CD4-positive, alpha-beta memory T cell (primary cell): ENCODE data around the gene ZDHHC8. TPM values are rescaled to one million over a fixed set of nuclear protein-coding genes. Genes with fewer than 3 reads are reported as not detected.

Source experiments
- CTCF ChIA-PET: fragments of 350-600 bp; sonication (Branson Sonifier 250); formaldehyde crosslinking; loops from one replicate; lab custom pipeline; 2021; ENCODE audit warnings: inconsistent platforms; ENCODE audit not compliant: partially characterized antibody; lab: Charles Lee
- POLR2A ChIA-PET: fragments of 350-600 bp; sonication (Branson Sonifier 250); formaldehyde crosslinking; loops from one replicate; lab custom pipeline; 2021; ENCODE audit not compliant: partially characterized antibody; lab: Charles Lee
- DNase-seq, 5 donors: peaks; one replicate each; pipeline versions ENCODE4 v3.0.0 to v3.0.0-alpha.2; 2020 to 2022; ENCODE audit warnings: mixed read lengths in 1 of 5
- H3K27ac ChIP-seq: one replicate; pipeline ENCODE4 v1.7.0; 2013; ENCODE audit warnings: low read depth, low read length
- H3K27me3 ChIP-seq: 2 replicates; pipeline ENCODE4 v1.7.0; 2013; ENCODE audit warnings: mild to moderate bottlenecking, low read length, moderate library complexity; ENCODE audit not compliant: insufficient read depth
- H3K36me3 ChIP-seq: 2 replicates; pipeline ENCODE4 v1.7.0; 2013; ENCODE audit warnings: mild to moderate bottlenecking, low read length, moderate library complexity; ENCODE audit not compliant: insufficient read depth
- H3K4me1 ChIP-seq: 2 replicates; pipeline ENCODE4 v1.7.0; 2013; ENCODE audit warnings: mild to moderate bottlenecking, low read length, moderate library complexity; ENCODE audit not compliant: insufficient read depth
- H3K4me3 ChIP-seq, 2 donors: one replicate each; pipeline ENCODE4 v1.7.0; 2013; ENCODE audit warnings: low read length in 2 of 2, mild to moderate bottlenecking in 1 of 2
- H3K9me3 ChIP-seq, 2 donors: one replicate each; pipeline ENCODE4 v1.7.0; 2013; ENCODE audit warnings: low read length in 2 of 2, control low read depth in 1 of 2; ENCODE audit not compliant: control insufficient read depth in 1 of 2
- H3K27ac Mint-ChIP-seq, 7 donors: one replicate each; pipeline ENCODE4 v1.8.0; 2020 to 2021; ENCODE audit warnings: mixed read lengths in 7 of 7, mild to moderate bottlenecking in 6 of 7, inconsistent platforms in 3 of 7, moderate library complexity in 3 of 7
- H3K27me3 Mint-ChIP-seq, 2 donors: one replicate each; pipeline ENCODE4 v1.8.0; 2020 to 2021; ENCODE audit warnings: mixed read lengths in 2 of 2
- H3K36me3 Mint-ChIP-seq, 2 donors: one replicate each; pipeline ENCODE4 v1.8.0; 2020 to 2021; ENCODE audit warnings: mixed read lengths in 2 of 2, inconsistent platforms in 1 of 2, mild to moderate bottlenecking in 1 of 2
- H3K4me1 Mint-ChIP-seq, 4 donors: one replicate each; pipeline ENCODE4 v1.8.0; 2020 to 2021; ENCODE audit warnings: mixed read lengths in 4 of 4, mild to moderate bottlenecking in 1 of 4
- H3K4me3 Mint-ChIP-seq, 8 donors: one replicate each; pipeline ENCODE4 v1.8.0; 2020 to 2021; ENCODE audit warnings: mixed read lengths in 8 of 8, mild to moderate bottlenecking in 7 of 8, moderate library complexity in 6 of 8, inconsistent platforms in 3 of 8
- H3K9me3 Mint-ChIP-seq, 8 donors: one replicate each; pipeline ENCODE4 v1.8.0; 2020 to 2021; ENCODE audit warnings: mixed read lengths in 8 of 8, mild to moderate bottlenecking in 5 of 8, inconsistent platforms in 3 of 8, moderate library complexity in 1 of 8
- intact Hi-C: fragments of 100-400 bp; cut with micrococcal nuclease; formaldehyde crosslinking; loops from one replicate; pipeline ENCODE4 v1.15.1; 2023
- polyA plus RNA-seq, 2 donors: library from polyadenylated mRNA; unstranded; fragments of 300-500 nt; fragmentation: Illumina TruSeq; gene quantifications; one replicate each; pipeline ENCODE4 v1.2.3, GENCODE V29; 2021
- total RNA-seq, 2 experiments: library from RNA; stranded (reverse); gene quantifications; one replicate each; pipeline ENCODE4 v1.2.3, GENCODE V29; 2021

Gene ZDHHC8
- total and polyA plus RNA-seq, 4 experiments from 2014 or later, result 1.0 to 81.7 (median 43.5) TPM

GRCh38 chr22:20179455-20180244 lies 48.0 kb downstream of the ZDHHC8 start:
- no peaks in the 10 kb centered on the region for H3K4me1 ChIP-seq
- H3K27ac ChIP-seq, result no peak overlapping the region
- Mint-ChIP-seq H3K36me3 (no peaks in the 10 kb centered on the region), H3K4me3 (no peak overlapping the region), H3K27me3 (no peaks in the 10 kb centered on the region), H3K27ac (no peak overlapping the region), H3K4me1 (no peaks in the 10 kb centered on the region), H3K9me3 (no peaks in the 10 kb centered on the region)
- CTCF ChIA-PET, result no interaction called here
- H3K9me3 ChIP-seq, result no peaks in the 10 kb centered on the region
- POLR2A ChIA-PET, result no interaction called here
- H3K27me3 ChIP-seq, result no peaks in the 10 kb centered on the region
- intact Hi-C loops, result loop anchor here (10.0 kb wide), 1 partner anchor 65 kb away; no protein-coding TSS in a partner anchor
- H3K36me3 ChIP-seq, result no peaks in the 10 kb centered on the region
- DNase-seq, result no peak
- H3K4me3 ChIP-seq, result no peak overlapping the region

DNA sequence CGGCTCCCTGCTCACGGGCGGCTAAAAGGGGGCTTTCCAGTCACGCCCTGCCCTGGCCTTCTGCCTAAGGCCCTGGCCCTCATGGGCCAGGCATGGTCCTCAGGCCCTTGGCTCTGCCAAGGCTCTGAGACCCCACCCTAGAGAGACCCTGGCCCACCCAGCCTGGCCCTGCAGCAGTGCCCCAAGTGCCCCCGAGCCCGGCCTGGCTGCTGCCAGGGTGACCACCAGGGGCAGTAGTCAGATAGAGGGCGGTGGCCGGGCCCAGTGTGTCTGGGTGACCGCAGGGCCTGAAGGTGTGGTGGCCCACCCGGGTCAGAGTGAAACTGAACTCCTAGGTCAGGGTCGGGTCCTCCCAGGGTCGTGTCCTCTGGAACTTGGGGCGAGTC lies 48.6 kb downstream of the ZDHHC8 start:
- Mint-ChIP-seq H3K9me3 (no peaks in the 10 kb centered on the region), H3K27me3 (no peaks in the 10 kb centered on the region), H3K27ac (no peak overlapping the region), H3K36me3 (no peaks in the 10 kb centered on the region), H3K4me1 (no peaks in the 10 kb centered on the region), H3K4me3 (no peak overlapping the region)
- no peaks in the 10 kb centered on the region for H3K4me1 ChIP-seq
- no peaks in the 10 kb centered on the region for H3K36me3 ChIP-seq
- no peaks in the 10 kb centered on the region for H3K9me3 ChIP-seq
- POLR2A ChIA-PET, result no interaction called here
- no peak overlapping the region for H3K4me3 ChIP-seq
- intact Hi-C loops, result loop anchor here (10.0 kb wide), 1 partner anchor 65 kb away; no protein-coding TSS in a partner anchor
- no peak for DNase-seq
- no peaks in the 10 kb centered on the region for H3K27me3 ChIP-seq
- CTCF ChIA-PET, result no interaction called here
- H3K27ac ChIP-seq, result no peak overlapping the region

DNA sequence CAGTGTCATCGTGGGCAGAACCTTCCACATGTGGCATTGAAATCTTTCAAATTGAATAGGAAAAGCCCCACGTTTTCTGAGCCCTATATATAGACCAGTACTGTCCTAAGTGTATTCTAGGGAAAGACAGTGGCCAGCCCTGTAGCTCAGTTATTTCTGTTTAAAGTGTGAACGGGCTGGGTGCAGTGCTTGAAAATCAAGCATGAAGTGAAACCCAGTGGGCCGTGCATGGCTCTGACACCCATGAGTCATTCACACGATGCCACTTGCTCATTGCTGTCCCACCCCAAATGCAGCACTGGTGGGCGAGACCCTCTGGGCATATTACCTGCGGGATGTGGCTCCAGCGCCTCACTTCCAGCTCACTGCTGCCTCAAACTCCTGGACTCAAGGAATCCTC lies 49.0 kb downstream of the ZDHHC8 start:
- Histone ChIP-seq H3K36me3 (no peaks in the 10 kb centered on the region), H3K27ac (no peak overlapping the region), H3K4me3 (no peak overlapping the region), H3K27me3 (no peaks in the 10 kb centered on the region), H3K4me1 (no peaks in the 10 kb centered on the region), H3K9me3 (no peaks in the 10 kb centered on the region)
- Mint-ChIP-seq H3K36me3 (no peaks in the 10 kb centered on the region), H3K9me3 (no peaks in the 10 kb centered on the region), H3K4me3 (no peak overlapping the region), H3K4me1 (no peaks in the 10 kb centered on the region), H3K27ac (no peak overlapping the region), H3K27me3 (no peaks in the 10 kb centered on the region)
- intact Hi-C loops, result loop anchor here (10.0 kb wide), 1 partner anchor 64 kb away; no protein-coding TSS in a partner anchor
- no peak for DNase-seq
- CTCF ChIA-PET, result no interaction called here
- POLR2A ChIA-PET, result no interaction called here

DNA sequence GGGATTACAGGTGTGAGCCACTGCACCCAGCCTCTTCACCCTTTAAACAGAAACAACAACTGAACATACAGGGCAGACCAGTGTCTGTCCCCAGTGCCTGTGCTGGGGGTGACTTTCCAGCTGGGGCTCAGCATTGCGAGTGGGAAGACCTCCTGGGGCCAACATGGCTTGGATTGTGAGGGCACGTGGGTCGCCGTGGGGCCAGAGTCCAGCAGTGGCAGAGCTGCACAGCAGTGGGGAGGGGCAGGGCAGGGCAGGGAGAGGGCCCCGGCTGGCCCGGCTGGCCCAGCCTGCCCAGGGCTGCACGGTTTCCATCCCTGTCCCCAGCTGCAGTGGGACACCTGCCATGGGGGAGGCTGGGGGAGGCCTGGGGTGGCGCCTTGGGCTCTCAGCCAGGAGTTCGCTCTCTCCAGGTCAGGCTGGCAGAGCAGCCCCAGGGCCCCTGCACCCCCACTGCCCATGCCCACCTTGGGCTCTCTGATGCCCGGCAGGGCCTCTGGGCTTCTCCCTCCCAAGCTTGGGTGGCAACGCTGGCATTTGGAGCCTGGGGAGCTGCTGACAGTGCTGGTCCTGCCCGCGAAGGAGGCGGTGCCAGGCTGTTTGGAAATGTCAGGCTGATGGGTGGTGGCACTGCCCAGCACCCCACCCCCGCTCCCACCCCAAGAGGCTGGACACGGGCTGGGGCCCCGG lies 49.7 kb downstream of the ZDHHC8 start:
- no peaks in the 10 kb centered on the region for H3K36me3 Mint-ChIP-seq
- no peaks in the 10 kb centered on the region for H3K9me3 Mint-ChIP-seq
- Histone ChIP-seq H3K9me3 (no peaks in the 10 kb centered on the region), H3K4me1 (no peaks in the 10 kb centered on the region), H3K27ac (no peak overlapping the region), H3K36me3 (no peaks in the 10 kb centered on the region), H3K27me3 (no peaks in the 10 kb centered on the region), H3K4me3 (no peak overlapping the region)
- DNase-seq, result no peak
- POLR2A ChIA-PET, result no interaction called here
- H3K27me3 Mint-ChIP-seq, result no peaks in the 10 kb centered on the region
- H3K27ac Mint-ChIP-seq, result no peak overlapping the region
- H3K4me3 Mint-ChIP-seq, result no peak overlapping the region
- CTCF ChIA-PET, result no interaction called here
- intact Hi-C loops, result loop anchor here (10.0 kb wide), 1 partner anchor 63 kb away; no protein-coding TSS in a partner anchor
- no peaks in the 10 kb centered on the region for H3K4me1 Mint-ChIP-seq

- intact Hi-C loops, result loop anchor here (10.0 kb wide), 1 partner anchor 63 kb away; no protein-coding TSS in a partner anchor
- H3K36me3 ChIP-seq, result no peaks in the 10 kb centered on the region
- DNase-seq, result no peak
- POLR2A ChIA-PET, result no interaction called here
- H3K27ac ChIP-seq, result no peak overlapping the region
- no peak overlapping the region for H3K4me3 ChIP-seq
- H3K36me3 Mint-ChIP-seq, result no peaks in the 10 kb centered on the region
- H3K27ac Mint-ChIP-seq, result no peak overlapping the region
- H3K27me3 ChIP-seq, result no peaks in the 10 kb centered on the region
- H3K27me3 Mint-ChIP-seq, result no peaks in the 10 kb centered on the region
- H3K4me1 ChIP-seq, result no peaks in the 10 kb centered on the region
- H3K4me1 Mint-ChIP-seq, result no peaks in the 10 kb centered on the region
- no peak overlapping the region for H3K4me3 Mint-ChIP-seq
- CTCF ChIA-PET, result no interaction called here
- no peaks in the 10 kb centered on the region for H3K9me3 ChIP-seq
- no peaks in the 10 kb centered on the region for H3K9me3 Mint-ChIP-seq
Measured at GRCh38 chr22:20181884-20182236, 50.3 kb downstream of the ZDHHC8 start.

- ChIA-PET POLR2A (no interaction called here), CTCF (no interaction called here)
- intact Hi-C loops, result loop anchor here (10.0 kb wide), 1 partner anchor 62 kb away; no protein-coding TSS in a partner anchor
- Mint-ChIP-seq H3K4me1 (no peaks in the 10 kb centered on the region), H3K27me3 (no peaks in the 10 kb centered on the region), H3K36me3 (no peaks in the 10 kb centered on the region), H3K27ac (no peak overlapping the region), H3K4me3 (no peak overlapping the region), H3K9me3 (no peaks in the 10 kb centered on the region)
- Histone ChIP-seq H3K27me3 (no peaks in the 10 kb centered on the region), H3K27ac (no peak overlapping the region), H3K4me1 (no peaks in the 10 kb centered on the region), H3K36me3 (no peaks in the 10 kb centered on the region), H3K9me3 (no peaks in the 10 kb centered on the region), H3K4me3 (no peak overlapping the region)
- DNase-seq, result no peak
Measured at GRCh38 chr22:20182365-20182764, 50.8 kb downstream of the ZDHHC8 start.

GRCh38 chr22:20183101-20183500 lies 51.5 kb downstream of the ZDHHC8 start:
- intact Hi-C loops, result loop anchor here (10.0 kb wide), 1 partner anchor 62 kb away; no protein-coding TSS in a partner anchor
- no peak overlapping the region for H3K4me3 ChIP-seq
- no peak for DNase-seq
- no peaks in the 10 kb centered on the region for H3K27me3 ChIP-seq
- H3K4me3 Mint-ChIP-seq, result no peak overlapping the region
- no peaks in the 10 kb centered on the region for H3K4me1 ChIP-seq
- H3K27ac Mint-ChIP-seq, result peak overlapping the region in 1 of 7 donors; percentile 41
- no peaks in the 10 kb centered on the region for H3K9me3 Mint-ChIP-seq
- no peaks in the 10 kb centered on the region for H3K9me3 ChIP-seq
- no peak overlapping the region for H3K27ac ChIP-seq
- H3K36me3 ChIP-seq, result no peaks in the 10 kb centered on the region
- no peaks in the 10 kb centered on the region for H3K4me1 Mint-ChIP-seq
- CTCF ChIA-PET, result no interaction called here
- no peaks in the 10 kb centered on the region for H3K27me3 Mint-ChIP-seq
- POLR2A ChIA-PET, result no interaction called here
- no peaks in the 10 kb centered on the region for H3K36me3 Mint-ChIP-seq
